HG02678 (cell line): ENCODE data around the gene PHF2.

Experiments
- ATAC-seq: cut with Tn5 transposase; IDR thresholded peaks from one replicate; pipeline ENCODE4 v1.9.1; 2021; ENCODE audit warnings: mild to moderate bottlenecking, moderate library complexity; ENCODE audit not compliant: unreplicated experiment

PHF2 gene

GRCh38 chr9:93567271-93567959 lies 9.0 kb upstream of the PHF2 start:
- no peak for ATAC-seq

- ATAC-seq = no peak
These were observed 8.2 kb upstream of the PHF2 start for GRCh38 chr9:93568169-93568568.

GRCh38 chr9:93569621-93570174 lies 6.7 kb upstream of the PHF2 start:
- ATAC-seq = no peak

DNA sequence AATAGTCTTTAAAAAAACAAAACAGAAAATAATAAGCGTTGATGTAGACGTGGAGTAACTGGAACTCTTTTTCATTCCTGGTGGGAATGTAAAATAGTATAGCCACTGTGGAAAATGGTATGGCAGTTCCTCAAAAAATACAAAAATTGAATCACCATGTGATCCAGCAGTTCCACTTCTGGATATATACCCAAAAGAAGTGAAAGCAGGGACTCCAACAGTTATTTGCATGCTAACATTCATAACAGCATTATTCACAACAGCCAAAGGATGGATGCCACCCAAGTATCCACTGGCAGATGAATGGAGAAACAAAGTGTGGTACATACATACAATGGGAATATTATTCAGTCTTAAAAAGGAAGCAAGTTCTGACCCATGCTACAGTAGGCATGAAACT lies 4.2 kb upstream of the PHF2 start:
- no peak for ATAC-seq

DNA sequence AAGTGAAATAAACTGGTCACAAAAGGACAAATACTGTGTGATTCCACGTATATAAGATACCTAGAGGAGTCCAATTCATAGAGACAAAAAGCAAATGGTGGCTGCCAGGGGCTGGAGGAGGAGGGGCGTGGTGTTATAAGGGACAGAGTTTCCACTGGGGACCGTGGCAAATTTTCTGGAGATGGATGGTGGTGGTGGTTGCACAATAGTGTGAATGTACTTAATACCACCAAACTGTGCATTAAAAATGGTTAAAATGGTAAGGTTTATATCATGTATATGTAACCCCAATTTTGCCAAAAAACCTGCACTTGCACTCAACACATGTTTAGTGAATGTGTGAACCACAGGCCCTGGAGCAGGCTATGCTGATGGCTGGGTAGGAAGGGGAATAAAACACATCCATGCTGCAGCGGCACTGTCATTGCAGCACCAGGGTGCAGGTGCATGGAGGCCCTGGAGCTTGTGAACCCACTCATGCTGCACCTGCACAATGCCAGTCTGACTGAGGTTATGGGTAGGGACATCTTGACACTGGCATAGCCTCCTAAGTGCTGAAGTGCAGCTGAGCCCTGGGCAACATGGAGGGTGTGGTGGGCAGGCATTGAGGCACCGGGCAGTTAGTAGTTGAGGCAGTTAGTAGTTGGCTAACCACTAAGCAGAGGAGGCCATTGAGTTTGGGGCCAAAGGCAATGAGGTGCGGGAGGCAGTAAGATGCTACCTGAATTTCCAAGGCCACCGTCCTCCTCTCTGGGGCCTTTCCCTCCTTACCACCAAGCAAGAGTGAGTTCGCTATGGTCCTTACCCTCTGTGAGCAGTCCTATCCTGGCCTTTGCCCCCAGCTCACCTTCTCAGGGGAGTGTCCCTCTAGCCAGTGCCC lies 3.5 kb upstream of the PHF2 start:
- ATAC-seq = no peak

DNA sequence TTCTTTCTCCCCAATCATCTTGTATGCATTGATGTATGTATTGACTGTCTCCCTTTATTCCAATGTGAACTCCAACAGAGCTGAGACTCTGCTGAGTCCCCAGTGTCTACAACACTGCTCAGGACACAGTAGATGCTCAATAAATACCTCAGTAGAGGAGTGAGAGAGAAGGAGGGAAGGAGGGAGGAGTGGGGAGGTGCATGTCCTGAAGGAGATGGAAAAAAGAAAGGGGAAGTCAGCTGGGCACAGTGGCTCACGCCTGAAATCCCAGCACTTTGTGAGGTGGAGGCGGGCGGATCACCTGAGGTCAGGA lies 2.9 kb upstream of the PHF2 start:
- ATAC-seq = no peak

GRCh38 chr9:93574091-93574899 lies 2.1 kb upstream of the PHF2 start:
- no peak for ATAC-seq

DNA sequence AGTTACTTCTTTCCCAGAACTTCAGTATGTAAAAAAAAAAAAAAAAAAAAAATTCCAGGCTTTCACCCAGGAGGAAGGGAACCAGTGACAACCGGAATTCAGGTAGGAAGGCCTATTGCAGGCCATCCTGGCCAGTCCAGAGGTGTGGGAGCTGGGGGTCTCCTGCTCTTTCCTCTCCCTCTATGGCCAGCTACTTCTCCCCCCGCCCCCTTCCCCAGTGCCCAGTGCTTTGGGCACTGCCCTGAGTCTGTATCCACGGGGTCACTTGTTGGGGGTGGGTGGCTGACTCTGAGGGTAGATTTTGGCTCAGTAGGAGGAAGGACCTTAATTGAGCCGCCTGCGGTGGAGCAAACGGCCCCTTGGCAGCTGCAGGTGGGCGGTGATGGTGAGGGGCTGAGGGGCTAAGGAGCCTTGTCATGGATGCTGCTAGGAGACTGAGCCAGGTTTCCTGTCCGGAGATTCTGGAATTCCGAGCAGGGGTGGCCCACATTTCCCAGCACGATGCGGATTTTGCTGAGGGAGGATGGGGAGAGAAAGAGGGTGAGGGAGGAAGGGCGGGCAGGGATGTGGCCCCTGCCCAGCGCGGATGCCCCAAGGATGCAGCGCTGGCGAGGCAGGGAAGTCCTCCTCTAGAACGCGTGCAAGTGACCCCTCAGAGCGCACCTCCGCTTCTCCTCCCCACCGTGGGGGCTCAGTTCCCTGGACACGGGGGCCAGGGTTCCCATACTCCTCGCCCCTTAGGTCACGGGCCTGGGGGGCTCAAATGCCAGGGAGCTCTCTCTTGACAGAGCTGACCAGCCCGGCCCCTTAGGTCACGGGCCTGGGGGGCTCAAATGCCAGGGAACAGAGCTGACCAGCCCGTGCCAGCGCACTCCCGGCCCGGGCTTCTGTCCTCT lies 1.2 kb upstream of the PHF2 start:
- ATAC-seq = no peak

- peak; percentile 46 for ATAC-seq
These were observed 557 bp upstream of the PHF2 start for GRCh38 chr9:93575796-93576257.

GRCh38 chr9:93577078-93577974 lies 942 bp downstream of the PHF2 start:
- peak; percentile 11 for ATAC-seq

- no peak for ATAC-seq
These were observed 1.7 kb downstream of the PHF2 start for GRCh38 chr9:93577975-93578682.

DNA sequence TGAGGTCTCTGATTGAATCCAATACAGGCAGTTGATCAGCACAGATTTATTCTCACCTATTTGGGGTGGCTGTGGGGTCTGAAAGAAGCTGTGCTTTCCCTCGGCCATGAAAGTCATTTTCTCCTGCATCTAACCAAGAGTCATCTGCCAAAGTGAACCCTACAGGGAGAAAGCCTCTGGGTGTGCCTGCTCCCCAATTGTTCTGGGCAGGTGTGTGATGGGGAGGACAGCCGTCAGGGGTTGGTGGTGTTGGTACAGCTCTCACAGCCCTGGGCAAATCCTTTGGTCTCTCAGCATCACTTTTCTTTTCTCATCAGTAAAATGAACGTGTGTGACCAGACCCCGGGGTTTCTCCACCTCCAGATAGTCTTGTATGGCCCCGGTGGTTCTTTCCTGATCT lies 2.5 kb downstream of the PHF2 start:
- no peak for ATAC-seq

DNA sequence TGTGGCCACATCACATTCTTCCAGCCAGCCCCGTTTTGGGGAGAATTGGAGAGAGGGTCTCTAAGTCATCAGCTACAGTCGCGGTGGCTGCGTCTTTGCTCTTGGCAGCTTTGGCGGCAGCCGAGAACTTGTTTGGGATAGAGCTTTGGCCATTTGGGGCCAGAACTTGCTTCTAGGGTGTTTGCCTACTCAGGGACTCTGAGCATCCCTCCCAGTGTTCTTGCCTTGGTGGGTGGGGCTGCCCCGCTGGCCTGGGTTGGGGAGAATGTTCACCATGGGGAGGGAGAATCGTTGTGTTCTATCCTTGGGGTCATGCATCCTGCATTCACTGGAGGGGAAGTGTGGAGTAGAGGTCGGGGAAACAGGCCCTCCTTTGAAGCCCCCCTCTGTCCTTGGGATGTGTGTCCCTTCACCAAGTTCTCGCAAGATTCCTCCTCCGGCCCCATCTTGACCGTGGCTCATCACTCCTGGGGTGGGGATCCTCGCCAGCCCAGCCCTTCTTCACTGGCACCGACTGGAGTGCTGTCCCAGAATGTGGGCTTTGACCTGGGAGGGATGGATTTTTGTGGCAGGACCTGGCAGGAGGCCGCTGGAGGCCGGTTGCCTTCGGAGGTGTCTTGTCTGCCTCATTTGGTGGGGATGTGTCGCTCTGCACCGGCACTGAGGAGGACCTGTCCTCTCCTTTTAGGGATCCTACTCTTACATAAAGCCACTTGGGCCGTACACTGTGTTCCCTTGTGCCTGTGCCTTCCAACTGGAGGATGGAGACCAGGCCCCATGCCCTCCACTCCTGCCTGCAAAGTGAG lies 3.5 kb downstream of the PHF2 start:
- no peak for ATAC-seq

DNA sequence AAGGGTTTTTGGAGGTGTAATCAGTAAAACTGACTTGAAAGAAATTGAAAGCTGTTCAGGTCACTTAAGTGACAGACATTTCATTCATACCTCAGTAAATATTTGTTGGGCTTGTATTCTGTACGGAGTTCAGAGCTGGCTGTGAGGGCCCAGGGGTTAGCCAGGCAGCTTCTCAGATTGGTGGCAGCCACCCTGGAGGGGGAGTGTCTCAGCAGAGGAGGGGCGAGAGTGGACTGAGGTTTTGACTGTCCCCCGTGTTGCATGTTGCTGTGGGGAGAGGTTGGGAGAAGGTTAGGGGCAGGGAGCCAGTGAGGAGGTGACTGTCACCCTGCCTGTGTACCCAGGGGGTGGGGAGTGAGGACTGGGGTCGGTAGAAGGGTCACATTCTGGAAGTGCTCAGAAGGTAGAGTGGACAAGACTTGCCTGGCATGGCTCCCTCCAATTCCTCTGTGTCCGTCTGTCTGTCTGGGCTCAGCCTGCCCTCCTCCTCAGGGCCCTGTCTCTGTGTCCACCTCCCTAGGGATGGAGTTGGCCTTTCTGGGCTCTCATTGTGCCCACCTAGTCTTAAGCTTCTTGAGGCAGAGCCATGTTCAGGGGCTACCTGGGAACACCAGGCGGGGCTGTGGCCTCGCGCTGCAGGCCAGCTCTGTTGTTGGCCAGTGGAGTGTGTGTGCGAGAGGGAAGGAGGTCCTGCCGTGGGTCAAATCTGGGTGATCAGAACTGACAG lies 4.4 kb downstream of the PHF2 start:
- ATAC-seq = no peak

DNA sequence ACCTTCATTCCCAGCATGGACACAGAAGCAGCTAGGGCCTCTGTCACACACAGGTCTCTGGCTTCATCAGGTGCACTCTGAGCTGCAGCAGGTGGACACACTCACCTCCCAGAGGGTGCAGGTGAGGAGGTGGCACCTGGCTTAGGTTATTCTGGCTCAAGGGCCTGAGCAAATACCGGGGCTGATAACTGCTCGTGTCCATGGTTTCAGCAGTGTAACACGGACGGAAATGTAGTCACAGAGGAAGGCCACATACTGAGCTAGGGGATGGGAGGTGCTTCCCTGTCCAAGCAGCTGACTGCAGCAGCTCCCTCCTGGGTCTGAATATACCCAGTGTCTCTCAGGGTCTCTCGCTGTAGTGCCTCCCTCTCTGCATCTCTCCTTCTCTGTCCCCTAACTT lies 5.7 kb downstream of the PHF2 start:
- ATAC-seq = no peak

- no peak for ATAC-seq
These were observed 6.2 kb downstream of the PHF2 start for GRCh38 chr9:93582550-93582949.

- ATAC-seq = no peak
These were observed 8.9 kb downstream of the PHF2 start for GRCh38 chr9:93585259-93585658.
